ENCODE data around the gene STK10. TPM values are rescaled to one million over a fixed set of nuclear protein-coding genes. Genes with fewer than 3 reads are reported as not detected.

STK10 gene
- polyA plus RNA-seq, 1 experiment = 14.3 TPM

GRCh38 chr5:172049226-172049796 lies 138.7 kb downstream of the STK10 start:
- ChIA-PET CTCF (interaction anchor here (3.2 kb wide), 1 partner anchor 137 kb away, joined by 12 read pairs; no protein-coding TSS in a partner anchor), POLR2A (no interaction called here)
- DNase-seq (ENCODE audit: low read depth) = no peak
- Histone ChIP-seq H3K36me3 (ENCODE audit: control insufficient read depth, insufficient read depth, low read length) (peaks cover 31% of the 10 kb centered on the region), H3K4me3 (ENCODE audit: low read depth, low read length) (no peak overlapping the region), H3K27me3 (ENCODE audit: control insufficient read depth, insufficient read depth, low read length) (no peaks in the 10 kb centered on the region)
- TF ChIP-seq CTCF (IDR thresholded peaks at IDR 0.05; ENCODE audit: insufficient read depth, low read depth, low read length) = no peak

- Histone ChIP-seq H3K27me3 (ENCODE audit: control insufficient read depth, insufficient read depth, low read length) (no peaks in the 10 kb centered on the region), H3K36me3 (ENCODE audit: control insufficient read depth, insufficient read depth, low read length) (peaks cover 29% of the 10 kb centered on the region), H3K4me3 (ENCODE audit: low read depth, low read length) (no peak overlapping the region)
- ChIA-PET POLR2A (no interaction called here), CTCF (interaction anchor here (1.7 to 2.2 kb wide), 2 partner anchors 11 to 136 kb away, joined by 7 to 8 read pairs; no protein-coding TSS in a partner anchor)
- no peak for DNase-seq (ENCODE audit: low read depth)
- TF ChIP-seq CTCF (IDR thresholded peaks at IDR 0.05; ENCODE audit: insufficient read depth, low read depth, low read length) = no peak
These were observed 139.4 kb downstream of the STK10 start for GRCh38 chr5:172048539-172049101.

- peaks cover 30% of the 10 kb centered on the region for H3K36me3 ChIP-seq (ENCODE audit: control insufficient read depth, insufficient read depth, low read length)
- H3K4me3 ChIP-seq (ENCODE audit: low read depth, low read length) = no peak overlapping the region
- POLR2A ChIA-PET = no interaction called here
- H3K27me3 ChIP-seq (ENCODE audit: control insufficient read depth, insufficient read depth, low read length) = no peaks in the 10 kb centered on the region
- no peak for DNase-seq (ENCODE audit: low read depth)
- CTCF ChIA-PET = interaction anchor here (1.4 to 2.2 kb wide), 3 partner anchors 9 to 136 kb away, joined by 4 to 8 read pairs (median 7); no protein-coding TSS in a partner anchor
- no peak for TF ChIP-seq CTCF (IDR thresholded peaks at IDR 0.05; ENCODE audit: insufficient read depth, low read depth, low read length)
These were observed 139.9 kb downstream of the STK10 start for GRCh38 chr5:172048170-172048422.

- no peak for TF ChIP-seq CTCF (IDR thresholded peaks at IDR 0.05; ENCODE audit: insufficient read depth, low read depth, low read length)
- Histone ChIP-seq H3K27me3 (ENCODE audit: control insufficient read depth, insufficient read depth, low read length) (no peaks in the 10 kb centered on the region), H3K4me3 (ENCODE audit: low read depth, low read length) (no peak overlapping the region), H3K36me3 (ENCODE audit: control insufficient read depth, insufficient read depth, low read length) (peaks cover 23% of the 10 kb centered on the region)
- CTCF ChIA-PET = interaction anchor here (2.2 kb wide), 1 partner anchor 13 kb away, joined by 8 read pairs; no protein-coding TSS in a partner anchor
- POLR2A ChIA-PET = no interaction called here
- no peak for DNase-seq (ENCODE audit: low read depth)
These were observed 141.4 kb downstream of the STK10 start for GRCh38 chr5:172046593-172046992.

GRCh38 chr5:172045315-172045632 lies 142.8 kb downstream of the STK10 start:
- H3K27me3 ChIP-seq (ENCODE audit: control insufficient read depth, insufficient read depth, low read length) = no peaks in the 10 kb centered on the region
- no peak overlapping the region for H3K4me3 ChIP-seq (ENCODE audit: low read depth, low read length)
- POLR2A ChIA-PET = no interaction called here
- TF ChIP-seq CTCF (IDR thresholded peaks at IDR 0.05; ENCODE audit: insufficient read depth, low read depth, low read length) = no peak
- H3K36me3 ChIP-seq (ENCODE audit: control insufficient read depth, insufficient read depth, low read length) = peaks cover 20% of the 10 kb centered on the region
- no peak for DNase-seq (ENCODE audit: low read depth)
- CTCF ChIA-PET = interaction anchor here (0.9 to 1.6 kb wide), 3 partner anchors 14 to 134 kb away, joined by 3 to 12 read pairs (median 3); no protein-coding TSS in a partner anchor

Data from BJ (cell line).